ENCODE data around the gene CELF2.

The CELF2 gene

DNA sequence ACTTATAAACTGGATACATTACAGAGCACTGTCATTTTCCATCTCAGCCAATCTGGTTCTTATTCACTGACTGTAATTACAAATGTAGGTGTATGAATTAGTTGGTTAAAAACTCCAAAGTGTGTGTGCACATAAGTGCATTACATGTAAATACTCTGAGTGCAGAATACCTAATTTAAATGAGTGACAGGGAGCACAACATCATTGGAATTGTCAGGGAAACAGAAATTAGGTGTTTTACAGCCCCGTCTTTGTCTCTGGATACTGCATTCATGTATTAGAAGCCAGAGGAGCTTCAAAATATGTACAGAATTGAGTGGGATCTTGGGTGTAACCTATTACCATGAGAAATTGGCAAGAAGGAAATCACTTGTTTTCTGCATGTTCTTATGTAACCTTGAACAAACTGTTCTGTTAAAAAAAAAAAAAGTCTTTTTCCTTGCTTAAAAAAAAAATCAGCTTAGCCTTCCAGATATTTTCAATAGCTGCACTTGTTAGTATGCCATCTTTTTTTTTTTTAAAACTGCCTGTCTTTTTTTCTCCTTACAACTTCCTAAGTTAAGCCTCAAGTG lies 31.1 kb downstream of the CELF2 start:
- no peak for ATAC-seq
- TF ChIP-seq, protein P1, sequence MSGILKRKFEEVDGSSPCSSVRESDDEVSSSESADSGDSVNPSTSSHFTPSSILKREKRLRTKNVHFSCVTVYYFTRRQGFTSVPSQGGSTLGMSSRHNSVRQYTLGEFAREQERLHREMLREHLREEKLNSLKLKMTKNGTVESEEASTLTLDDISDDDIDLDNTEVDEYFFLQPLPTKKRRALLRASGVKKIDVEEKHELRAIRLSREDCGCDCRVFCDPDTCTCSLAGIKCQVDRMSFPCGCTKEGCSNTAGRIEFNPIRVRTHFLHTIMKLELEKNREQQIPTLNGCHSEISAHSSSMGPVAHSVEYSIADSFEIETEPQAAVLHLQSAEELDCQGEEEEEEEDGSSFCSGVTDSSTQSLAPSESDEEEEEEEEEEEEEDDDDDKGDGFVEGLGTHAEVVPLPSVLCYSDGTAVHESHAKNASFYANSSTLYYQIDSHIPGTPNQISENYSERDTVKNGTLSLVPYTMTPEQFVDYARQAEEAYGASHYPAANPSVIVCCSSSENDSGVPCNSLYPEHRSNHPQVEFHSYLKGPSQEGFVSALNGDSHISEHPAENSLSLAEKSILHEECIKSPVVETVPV (CRISPR knock-in tag; IDR thresholded peaks at IDR 0.05), result no peak
- TF ChIP-seq PPARA (CRISPR knock-in tag; IDR thresholded peaks at IDR 0.05; ENCODE audit: borderline replicate concordance) (no peak), ZNF565 (CRISPR knock-in tag; conservative IDR thresholded peaks at IDR 0.05; ENCODE audit: low read depth) (no peak), ZC3H10 (CRISPR knock-in tag; IDR thresholded peaks at IDR 0.05) (no peak), BACH2 (CRISPR knock-in tag; IDR thresholded peaks at IDR 0.05; ENCODE audit: borderline replicate concordance) (no peak)
- TF ChIP-seq, protein P2, sequence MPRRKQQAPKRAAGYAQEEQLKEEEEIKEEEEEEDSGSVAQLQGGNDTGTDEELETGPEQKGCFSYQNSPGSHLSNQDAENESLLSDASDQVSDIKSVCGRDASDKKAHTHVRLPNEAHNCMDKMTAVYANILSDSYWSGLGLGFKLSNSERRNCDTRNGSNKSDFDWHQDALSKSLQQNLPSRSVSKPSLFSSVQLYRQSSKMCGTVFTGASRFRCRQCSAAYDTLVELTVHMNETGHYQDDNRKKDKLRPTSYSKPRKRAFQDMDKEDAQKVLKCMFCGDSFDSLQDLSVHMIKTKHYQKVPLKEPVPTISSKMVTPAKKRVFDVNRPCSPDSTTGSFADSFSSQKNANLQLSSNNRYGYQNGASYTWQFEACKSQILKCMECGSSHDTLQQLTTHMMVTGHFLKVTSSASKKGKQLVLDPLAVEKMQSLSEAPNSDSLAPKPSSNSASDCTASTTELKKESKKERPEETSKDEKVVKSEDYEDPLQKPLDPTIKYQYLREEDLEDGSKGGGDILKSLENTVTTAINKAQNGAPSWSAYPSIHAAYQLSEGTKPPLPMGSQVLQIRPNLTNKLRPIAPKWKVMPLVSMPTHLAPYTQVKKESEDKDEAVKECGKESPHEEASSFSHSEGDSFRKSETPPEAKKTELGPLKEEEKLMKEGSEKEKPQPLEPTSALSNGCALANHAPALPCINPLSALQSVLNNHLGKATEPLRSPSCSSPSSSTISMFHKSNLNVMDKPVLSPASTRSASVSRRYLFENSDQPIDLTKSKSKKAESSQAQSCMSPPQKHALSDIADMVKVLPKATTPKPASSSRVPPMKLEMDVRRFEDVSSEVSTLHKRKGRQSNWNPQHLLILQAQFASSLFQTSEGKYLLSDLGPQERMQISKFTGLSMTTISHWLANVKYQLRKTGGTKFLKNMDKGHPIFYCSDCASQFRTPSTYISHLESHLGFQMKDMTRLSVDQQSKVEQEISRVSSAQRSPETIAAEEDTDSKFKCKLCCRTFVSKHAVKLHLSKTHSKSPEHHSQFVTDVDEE (CRISPR knock-in tag; IDR thresholded peaks at IDR 0.05), result no peak

DNA sequence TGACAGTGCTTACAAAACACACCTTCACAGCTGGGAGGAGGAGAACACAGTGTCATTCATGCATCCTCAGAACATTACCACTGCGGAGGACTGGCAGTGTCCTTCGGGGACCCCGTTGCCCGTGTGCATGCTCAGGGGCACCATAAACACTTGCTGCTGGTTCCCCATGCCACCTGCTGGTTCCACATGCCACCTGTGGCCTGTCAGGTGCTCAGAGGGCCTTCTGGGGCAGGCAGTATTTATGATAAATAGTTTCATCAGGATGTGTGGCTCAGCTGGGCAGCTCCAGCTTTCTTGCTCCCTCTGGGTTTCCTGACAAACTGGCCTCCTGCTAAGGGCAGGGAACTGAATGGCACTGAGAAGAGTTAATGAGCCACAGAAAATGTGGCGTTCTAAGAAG lies 32.1 kb downstream of the CELF2 start:
- TF ChIP-seq BACH2 (CRISPR knock-in tag; IDR thresholded peaks at IDR 0.05; ENCODE audit: borderline replicate concordance) (no peak), ISL1 (CRISPR knock-in tag; IDR thresholded peaks at IDR 0.05) (no peak), SNAI2 (CRISPR knock-in tag; IDR thresholded peaks at IDR 0.05) (no peak), ZNF565 (CRISPR knock-in tag; conservative IDR thresholded peaks at IDR 0.05; ENCODE audit: low read depth) (no peak), OSR1 (CRISPR knock-in tag; IDR thresholded peaks at IDR 0.05) (no peak), CSDC2 (CRISPR knock-in tag; IDR thresholded peaks at IDR 0.05) (no peak), ZNF70 (CRISPR knock-in tag; IDR thresholded peaks at IDR 0.05) (no peak), TCF4 (CRISPR knock-in tag; IDR thresholded peaks at IDR 0.05; ENCODE audit: borderline replicate concordance) (no peak), ZFP3 (CRISPR knock-in tag; IDR thresholded peaks at IDR 0.05) (no peak), RARB (CRISPR knock-in tag; IDR thresholded peaks at IDR 0.05) (no peak), ZFP30 (CRISPR knock-in tag; IDR thresholded peaks at IDR 0.05) (no peak), ESRRG (CRISPR knock-in tag; IDR thresholded peaks at IDR 0.05) (no peak), ZNF8 (CRISPR knock-in tag; IDR thresholded peaks at IDR 0.05) (no peak), ZC3H10 (CRISPR knock-in tag; IDR thresholded peaks at IDR 0.05) (no peak), GLIS3 (CRISPR knock-in tag; IDR thresholded peaks at IDR 0.05) (no peak), ARNTL (CRISPR knock-in tag; IDR thresholded peaks at IDR 0.05; ENCODE audit: borderline replicate concordance, low read depth) (no peak), TOX (CRISPR knock-in tag; IDR thresholded peaks at IDR 0.05; ENCODE audit: borderline replicate concordance) (no peak)
- TF ChIP-seq, protein P3, sequence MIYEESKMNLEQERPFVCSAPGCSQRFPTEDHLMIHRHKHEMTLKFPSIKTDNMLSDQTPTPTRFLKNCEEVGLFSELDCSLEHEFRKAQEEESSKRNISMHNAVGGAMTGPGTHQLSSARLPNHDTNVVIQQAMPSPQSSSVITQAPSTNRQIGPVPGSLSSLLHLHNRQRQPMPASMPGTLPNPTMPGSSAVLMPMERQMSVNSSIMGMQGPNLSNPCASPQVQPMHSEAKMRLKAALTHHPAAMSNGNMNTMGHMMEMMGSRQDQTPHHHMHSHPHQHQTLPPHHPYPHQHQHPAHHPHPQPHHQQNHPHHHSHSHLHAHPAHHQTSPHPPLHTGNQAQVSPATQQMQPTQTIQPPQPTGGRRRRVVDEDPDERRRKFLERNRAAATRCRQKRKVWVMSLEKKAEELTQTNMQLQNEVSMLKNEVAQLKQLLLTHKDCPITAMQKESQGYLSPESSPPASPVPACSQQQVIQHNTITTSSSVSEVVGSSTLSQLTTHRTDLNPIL (CRISPR knock-in tag; IDR thresholded peaks at IDR 0.05; ENCODE audit: low read depth), result no peak
- TF ChIP-seq, protein P4, sequence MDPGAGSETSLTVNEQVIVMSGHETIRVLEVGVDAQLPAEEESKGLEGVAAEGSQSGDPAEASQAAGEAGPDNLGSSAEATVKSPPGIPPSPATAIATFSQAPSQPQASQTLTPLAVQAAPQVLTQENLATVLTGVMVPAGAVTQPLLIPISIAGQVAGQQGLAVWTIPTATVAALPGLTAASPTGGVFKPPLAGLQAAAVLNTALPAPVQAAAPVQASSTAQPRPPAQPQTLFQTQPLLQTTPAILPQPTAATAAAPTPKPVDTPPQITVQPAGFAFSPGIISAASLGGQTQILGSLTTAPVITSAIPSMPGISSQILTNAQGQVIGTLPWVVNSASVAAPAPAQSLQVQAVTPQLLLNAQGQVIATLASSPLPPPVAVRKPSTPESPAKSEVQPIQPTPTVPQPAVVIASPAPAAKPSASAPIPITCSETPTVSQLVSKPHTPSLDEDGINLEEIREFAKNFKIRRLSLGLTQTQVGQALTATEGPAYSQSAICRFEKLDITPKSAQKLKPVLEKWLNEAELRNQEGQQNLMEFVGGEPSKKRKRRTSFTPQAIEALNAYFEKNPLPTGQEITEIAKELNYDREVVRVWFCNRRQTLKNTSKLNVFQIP (CRISPR knock-in tag; IDR thresholded peaks at IDR 0.05; ENCODE audit: borderline replicate concordance, low read depth), result no peak
- TF ChIP-seq, protein P2 (CRISPR knock-in tag; IDR thresholded peaks at IDR 0.05), result no peak
- ATAC-seq, result no peak

Measured in SK-N-SH treated with all-trans-retinoic acid at 6 μM for 48 hours (cell line).